Posterior cingulate gyrus (tissue), 11 donors: Measurements from ENCODE around the gene LYST.
A peak's percentile ranks its signal among the peaks of the same experiment; 100 is the strongest.
"Not testable (repeated sequence)": the region's sequence is repeated elsewhere in the genome, so short reads cannot be mapped to it uniquely, and the experiment has no call there.

Source experiments
- DNase-seq, 10 donors: peaks; one replicate each; pipeline versions ENCODE4 v3.0.0 to v3.0.0-alpha.2; 2020 to 2021; ENCODE audit warnings: mixed read lengths in 3 of 10
- intact Hi-C: fragments of 100-400 bp; cut with DNase I; formaldehyde crosslinking; loops from one replicate; pipeline ENCODE4 v1.15.1; 2023

LYST gene

DNA sequence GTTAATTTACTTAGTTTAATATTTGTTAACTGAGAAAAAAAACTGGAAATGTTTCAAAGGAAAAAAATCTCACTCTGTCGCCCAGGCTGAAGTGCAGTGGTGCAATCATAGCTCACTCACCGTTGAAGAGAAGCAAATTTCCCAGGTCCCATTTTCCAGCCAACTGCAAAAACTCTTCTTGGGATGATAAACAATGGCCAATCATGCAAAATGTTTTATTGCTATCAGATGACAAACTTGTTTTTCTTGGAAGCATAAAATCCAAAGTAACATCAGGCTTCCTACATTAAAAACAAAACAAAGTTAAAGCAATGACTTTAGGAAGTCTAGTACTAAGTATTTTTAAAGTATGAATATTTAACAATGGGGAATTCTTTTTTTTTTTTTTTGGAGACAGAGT is 84.9 kb downstream of the LYST start:
- no peak for DNase-seq
- intact Hi-C loops: loop anchor here (2.0 kb wide), 1 partner anchor 269 kb away; no protein-coding TSS in a partner anchor

DNA sequence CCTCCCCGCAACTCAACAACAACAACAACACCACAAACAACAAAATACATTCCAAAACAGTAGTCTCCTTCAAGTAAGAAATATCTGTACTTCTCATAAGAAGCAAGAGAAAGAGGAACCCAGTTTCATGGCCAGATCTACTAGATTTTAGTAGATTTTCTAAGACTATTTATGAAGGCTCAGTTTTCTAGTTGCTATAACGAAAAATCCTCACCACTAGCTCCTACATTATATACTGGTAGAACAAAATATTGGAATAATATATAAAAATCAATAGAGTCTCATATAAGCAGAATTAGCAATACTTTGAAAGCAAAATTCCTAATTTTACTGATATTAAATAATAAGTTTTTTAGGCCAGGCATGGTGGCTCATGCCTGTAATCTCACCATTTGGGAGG is 86.9 kb downstream of the LYST start:
- intact Hi-C loops: no loop called here
- DNase-seq: no peak

DNA sequence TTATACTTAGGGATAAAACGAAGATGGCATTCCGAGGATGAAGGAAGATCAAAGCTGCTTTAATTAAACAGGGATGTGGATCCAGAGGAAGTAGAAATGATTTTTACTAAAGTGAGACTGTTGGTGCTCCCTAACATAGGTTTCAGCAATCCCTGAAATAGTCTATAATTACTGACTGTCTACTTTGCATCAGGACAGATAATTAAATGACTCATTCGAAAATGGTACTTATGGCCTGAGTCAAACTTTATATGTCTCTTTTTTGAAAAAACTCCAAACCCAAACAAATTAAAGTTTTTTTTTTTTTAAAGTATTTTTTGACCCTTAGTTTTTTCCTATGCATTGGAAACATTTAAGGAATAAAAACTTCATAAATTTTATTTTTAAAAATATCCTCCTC is 90.3 kb downstream of the LYST start:
- DNase-seq: no peak
- intact Hi-C loops: no loop called here

DNA sequence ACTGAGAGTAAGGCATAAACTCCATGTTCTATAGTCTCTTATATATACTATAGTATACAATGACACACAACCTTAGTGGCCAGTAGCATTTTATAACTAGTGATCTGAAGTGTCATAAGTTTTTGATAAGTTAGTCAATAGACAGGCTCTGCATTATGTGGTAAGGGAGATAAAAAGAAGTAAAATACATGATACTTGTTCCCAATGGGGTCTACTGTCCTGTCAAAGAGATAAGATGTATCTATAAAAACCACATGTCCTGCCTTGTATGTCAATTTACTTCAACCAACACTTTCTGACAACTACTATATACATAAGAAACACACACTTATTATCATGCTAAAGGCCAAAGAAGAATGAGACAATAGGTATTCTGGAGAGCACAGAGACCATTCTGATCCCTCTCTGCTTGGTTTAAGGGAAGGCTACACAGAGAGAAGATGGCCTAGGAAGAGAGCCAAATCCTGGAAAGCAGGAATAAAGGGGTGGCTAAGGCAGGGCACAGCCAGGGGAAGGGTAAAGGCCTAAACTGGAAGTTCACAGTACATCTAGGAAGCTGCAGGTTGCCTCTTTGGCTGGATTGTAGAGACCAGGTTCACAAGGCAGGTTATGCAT is 91.4 kb downstream of the LYST start:
- DNase-seq: no peak
- intact Hi-C loops: no loop called here

DNA sequence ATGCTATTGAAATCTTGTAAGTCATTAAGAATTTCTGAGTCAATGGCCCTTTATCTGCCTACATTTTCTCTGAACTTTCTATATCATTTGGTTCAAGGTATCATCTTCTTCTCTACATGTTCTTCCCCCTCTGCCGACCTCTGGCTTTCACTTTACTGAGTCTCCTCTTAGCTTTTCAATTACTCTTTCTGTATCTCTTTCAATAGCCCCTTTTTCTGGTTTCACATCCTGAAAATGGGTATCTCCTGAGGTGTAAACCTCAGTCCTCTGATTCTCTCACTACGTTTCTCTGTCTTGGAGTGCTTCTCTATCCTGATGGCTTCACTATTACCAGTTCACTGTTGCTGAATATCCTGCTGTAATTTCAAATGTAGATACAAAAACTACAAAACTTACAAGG is 98.9 kb downstream of the LYST start:
- no peak for DNase-seq
- intact Hi-C loops: no loop called here

DNA sequence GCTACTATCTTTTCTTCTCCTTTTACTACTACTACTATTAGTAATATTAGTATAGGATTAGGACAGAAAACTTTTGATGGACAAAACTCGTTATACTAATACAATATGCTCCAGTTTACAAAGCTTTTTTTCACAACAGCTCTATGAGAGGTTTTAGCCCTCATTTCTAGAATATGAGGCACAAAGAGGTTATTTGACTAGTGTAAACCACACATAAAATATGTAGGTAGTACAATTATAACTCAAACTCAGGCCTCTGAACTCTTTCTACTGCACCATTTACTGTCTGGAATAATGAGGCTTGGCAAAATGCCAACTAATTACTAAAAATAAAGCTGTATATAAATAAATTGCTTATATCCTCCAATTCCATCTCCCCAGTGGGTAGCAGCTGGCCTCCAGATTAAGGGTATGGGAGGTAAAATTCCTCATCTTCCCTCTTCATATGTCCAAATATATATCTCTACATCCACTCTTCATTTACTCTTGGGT is 99.9 kb downstream of the LYST start:
- DNase-seq: no peak
- intact Hi-C loops: no loop called here

DNA sequence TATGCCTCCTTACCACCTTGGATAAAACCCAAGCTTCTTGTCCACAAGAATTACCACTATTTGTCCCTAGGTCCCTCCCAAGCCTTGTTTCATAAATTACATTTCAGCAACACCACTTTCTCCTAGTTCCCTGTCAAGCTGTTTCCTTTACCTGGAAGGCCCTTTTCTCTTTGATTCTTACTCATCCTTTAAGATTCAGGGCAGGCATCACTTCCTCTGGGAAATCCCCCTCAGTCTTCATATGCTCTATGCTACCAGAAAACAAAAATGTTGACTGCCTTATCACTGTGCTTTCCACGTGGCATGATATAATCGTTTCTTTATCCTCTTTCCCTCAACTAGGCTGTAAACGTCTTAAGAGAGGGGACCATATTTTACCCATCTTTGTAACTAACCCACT is 102.7 kb downstream of the LYST start:
- DNase-seq: no peak
- intact Hi-C loops: no loop called here

DNA sequence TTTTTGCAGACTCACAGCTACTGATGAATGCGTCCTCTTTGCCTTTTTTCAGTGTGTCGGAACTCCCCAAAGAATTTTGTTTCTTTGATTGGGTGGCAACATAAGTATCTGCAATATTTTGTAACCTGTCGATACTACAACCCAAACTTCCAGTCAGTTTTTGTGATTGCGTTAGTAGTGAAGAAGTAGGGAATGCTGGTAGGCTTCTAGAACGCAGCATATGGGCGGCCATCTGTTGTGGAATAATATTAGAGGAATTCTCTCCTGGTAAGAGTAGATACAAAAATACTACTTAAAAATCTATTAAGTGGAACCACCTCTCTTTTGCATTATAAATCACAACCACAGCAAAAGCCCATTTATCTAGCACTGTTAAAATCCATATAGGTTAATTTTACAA is 107.4 kb downstream of the LYST start:
- intact Hi-C loops: no loop called here
- no peak for DNase-seq

DNA sequence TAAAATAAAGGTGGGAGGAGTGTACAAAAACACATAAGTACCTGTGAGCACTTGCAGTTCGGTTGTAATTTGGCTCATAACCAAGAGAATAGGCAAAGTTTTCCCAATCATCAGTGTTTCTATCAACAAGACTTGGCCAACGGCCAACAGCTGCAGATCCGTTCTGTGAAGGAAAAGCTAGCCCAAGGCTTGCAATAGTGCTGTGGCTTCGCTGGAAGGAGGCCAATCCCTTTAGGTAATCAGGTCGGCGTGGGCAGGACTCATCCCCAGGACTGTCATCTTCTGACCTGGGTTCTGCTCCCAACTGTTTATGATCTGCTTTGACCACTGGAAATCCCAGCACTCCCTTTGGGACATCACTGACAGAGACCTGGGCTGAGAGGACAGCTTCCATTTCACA is 107.8 kb downstream of the LYST start:
- DNase-seq: peak in 1 of 10 donors; percentile 55
- intact Hi-C loops: no loop called here

DNA sequence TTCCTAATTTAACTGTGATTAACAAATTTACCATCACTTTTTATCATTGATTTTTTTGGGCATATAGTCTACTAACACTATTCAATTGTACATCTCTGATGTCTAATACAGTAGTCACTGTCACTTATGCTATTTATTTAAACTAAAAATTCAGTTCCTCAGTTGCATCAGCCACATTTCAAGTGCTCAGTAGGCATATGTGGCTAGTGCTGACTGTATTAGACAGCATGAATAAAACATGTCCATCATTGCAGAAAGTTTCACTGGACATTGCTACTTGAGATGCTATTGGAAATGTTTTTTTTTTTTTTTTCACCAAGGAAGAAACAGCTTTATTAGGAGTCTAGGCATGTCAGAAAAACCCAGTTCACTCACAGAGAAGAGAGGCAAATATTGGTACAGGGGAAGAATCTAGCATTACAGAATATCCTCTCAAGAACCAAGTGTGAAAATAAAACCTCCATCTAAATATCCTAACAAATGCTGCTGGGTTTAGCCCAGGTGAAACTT is 109.1 kb downstream of the LYST start:
- intact Hi-C loops: no loop called here
- DNase-seq: no peak

DNA sequence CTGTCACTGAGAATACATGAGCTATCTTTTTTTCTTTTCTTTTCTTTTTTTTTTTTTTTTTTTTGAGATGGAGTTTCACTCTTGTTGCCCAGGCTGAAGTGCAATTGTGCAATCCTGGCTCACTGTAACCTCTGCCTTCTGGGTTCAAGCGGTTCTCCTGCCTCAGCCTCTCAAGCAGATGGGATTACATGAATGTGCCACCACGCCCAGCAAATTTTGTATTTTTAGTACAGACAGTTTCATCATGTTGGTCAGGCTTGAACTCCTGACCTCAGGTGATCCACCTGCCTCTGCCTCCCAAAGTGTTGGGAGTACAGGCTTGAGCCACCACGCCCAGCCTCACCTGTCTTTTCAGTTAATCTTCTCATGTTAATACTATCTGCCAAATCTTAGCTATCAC is 112.5 kb downstream of the LYST start:
- intact Hi-C loops: not testable (repeated sequence)

DNA sequence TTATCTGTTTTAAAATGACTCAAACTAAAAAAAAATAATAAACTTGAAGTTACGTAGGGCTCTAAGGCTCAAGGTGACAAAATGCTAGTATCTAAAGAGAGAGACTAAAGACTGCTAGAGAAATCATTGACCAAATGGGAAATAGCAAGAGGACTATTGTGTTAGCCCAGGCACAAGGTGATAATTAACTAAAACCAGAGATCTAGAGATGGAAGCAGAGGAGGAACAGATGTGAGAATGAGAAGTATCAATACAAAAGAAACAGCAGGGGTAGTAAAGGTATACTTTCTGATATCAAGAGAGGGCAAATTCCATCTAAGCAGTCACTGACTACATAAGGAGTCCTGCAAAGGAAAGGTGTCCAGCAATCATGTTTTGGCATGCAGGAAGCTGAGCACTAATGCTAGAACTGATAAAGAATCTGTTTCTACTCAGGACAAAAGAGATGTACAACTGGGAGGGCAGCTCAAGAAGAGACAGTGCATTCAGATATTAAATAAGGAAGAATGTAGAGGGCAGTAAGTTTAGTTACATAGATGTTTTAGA is 116.9 kb downstream of the LYST start:
- intact Hi-C loops: no loop called here
- DNase-seq: no peak

More for the DNA sequence above, 112.5 kb downstream of the LYST start:
- DNase-seq: peak in 1 of 10 donors; percentile 10

DNA sequence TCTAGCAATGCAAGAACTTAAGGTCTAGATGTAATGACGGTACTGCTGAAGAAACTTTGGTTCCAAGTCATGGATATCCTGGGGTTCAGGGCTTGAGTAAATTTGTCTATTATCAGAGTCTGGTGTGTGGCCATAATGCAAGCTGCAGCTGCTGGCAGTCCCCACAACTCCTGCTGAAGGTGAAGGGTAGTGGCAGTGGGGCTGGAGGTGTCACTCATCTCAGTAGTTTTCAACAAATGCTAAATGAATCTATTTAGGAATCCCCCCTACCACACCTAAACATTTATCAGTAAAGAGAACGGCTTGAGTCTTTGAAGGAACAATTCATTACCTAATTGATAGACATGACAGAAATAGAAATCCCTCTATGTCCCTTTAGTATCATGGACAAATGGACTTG is 118.0 kb downstream of the LYST start:
- DNase-seq: no peak
- intact Hi-C loops: no loop called here

DNA sequence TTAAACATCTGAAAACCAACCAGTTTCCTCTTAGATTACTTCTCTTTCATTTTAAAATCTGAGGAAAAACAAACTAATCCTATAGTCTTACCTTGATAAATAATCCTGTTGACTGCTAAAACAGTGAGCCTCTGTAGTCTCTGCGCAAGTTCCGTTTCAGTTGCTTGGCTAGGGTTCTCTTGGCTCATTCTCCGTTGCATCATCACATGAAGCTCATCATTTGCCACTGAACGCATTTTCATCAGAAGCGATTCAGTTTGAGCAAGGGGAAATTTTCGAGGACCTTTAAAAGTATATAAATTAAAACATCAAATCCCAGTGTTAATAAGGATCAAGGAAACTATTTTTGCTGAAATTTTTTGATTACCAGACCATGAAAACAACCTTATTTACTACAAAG is 120.5 kb downstream of the LYST start:
- intact Hi-C loops: no loop called here

DNA sequence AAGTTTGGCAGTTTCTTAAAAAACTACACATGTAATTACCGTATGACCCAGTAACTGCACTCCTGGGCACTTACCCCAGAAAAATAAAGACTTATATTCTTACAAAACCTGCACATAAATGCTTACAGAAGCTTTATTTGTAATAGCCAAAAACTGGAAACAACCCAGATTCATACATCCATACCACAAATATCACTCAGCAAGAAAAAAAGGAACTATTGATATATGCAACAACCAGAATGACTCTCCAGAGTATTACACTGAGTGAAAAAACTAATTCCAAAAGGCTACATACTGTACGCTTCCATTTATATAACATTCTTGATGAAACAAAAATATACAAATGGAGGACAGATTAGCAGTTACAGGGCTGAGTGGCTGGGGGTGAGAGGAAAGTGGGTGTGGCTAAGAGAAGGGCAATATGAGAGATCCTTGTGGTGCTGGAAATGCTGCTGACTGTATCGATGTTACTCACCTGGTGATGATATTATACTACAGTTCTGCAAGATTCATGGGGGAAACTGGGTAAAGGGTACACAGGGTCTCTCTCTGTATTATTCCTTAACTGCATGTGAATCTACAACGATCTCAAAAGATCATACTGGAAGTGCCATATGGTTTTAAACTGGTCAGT is 121.1 kb downstream of the LYST start:
- intact Hi-C loops: no loop called here
- DNase-seq: no peak

More for the DNA sequence above, 120.5 kb downstream of the LYST start:
- DNase-seq: no peak

DNA sequence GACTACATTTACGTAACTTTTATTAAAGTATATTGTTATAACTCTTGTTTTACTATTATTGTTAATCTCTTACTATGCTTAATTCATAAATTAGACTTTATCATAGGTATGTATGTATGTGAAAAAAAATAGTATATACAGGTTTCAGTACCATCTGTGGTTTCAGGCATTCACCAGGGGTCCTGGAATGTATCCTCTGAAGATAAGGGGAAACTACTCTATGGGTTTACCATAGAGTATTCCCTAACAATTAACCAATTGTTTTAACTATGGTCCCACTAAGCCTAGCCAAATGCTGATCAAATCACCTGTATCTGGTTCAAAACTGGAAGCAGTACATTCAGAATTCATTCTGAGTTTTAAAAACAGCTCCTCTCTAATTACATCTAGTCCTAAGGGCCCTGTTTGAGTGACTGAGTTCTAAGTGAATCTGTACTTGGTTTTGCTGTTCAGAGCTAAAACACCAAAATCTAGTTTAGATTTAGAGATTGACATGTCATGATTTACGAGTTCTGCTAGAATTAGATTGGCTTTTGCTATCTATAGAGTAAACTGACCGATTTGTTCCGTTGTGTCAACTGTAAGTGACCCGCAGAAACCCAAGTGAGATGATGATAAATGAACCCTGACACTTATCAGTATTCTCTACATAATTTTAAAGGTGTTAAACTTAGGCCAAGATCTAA is 123.6 kb downstream of the LYST start:
- DNase-seq: no peak
- intact Hi-C loops: no loop called here

DNA sequence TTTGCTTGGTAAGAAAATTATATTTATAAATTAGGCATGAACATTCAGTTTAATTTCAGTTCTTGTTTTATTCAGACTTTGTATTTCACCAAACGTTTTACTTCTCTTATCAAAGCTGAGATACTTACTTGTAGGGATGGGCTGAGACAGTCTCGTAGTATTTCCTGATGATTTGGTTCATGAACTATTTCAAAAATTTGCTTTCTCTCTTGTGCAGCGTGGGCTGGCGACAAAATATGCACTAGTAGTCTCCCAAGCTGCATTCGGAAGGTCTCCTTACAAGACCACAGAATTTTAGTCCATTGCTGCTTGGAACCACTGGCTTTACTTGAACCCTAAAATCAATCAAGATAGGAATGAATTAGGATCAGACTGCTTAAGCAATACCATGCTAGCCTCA is 125.4 kb downstream of the LYST start:
- intact Hi-C loops: no loop called here
- DNase-seq: no peak

DNA sequence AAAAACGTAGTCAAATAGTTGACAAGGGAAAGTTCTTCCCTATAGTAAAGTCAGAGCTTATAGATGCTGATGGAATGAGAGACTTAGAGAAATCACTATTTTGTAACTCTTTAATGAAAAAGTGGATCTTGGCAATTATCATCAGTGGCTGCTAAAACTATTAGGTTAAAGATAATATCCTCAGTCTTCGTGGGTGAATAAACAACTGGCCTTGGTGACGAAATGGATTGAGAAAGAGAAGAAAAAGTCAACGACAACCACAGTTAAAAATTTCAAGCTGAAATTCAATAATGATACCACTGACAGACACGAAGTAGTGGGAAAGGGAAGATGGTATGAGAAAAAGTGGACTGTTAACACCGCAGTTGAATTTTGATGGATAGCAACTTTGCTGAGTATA is 127.1 kb downstream of the LYST start:
- DNase-seq: no peak
- intact Hi-C loops: no loop called here

DNA sequence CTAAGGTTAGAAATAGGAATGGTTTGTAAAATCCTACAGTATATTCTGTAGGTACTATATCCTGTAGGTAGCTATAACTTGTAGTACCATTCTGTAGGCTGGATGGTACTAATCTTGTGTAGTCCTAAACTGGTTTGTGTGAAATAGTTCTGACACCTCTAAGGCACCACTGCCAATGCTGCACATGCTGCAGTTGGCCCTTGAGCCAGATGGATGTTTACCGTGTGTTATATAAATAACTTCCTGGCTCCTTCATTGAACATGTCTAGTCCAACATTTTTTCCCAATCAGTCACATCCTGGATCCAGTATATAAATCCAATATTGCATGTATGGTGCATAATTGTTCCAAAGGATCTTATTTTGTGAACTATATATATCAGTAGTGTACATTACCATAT is 127.6 kb downstream of the LYST start:
- no peak for DNase-seq
- intact Hi-C loops: no loop called here

DNA sequence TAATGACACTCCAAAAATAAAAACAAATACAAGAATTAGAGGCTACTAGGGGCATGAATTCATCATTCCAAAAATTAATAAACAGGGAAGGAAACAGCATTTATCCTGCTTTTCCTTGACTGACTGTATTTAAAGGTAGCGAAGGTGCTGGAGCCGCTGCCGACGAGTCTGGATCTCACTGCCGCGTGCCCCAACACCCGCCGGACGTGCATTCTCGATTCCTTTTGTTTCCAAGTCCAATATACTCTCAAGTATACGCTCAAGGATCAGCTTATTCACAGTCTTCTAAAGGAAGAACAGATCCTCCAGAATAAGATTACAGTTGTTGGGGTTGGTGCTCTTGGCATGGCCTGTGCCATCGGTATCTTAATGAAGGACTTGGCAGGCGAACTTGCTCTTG is 129.0 kb downstream of the LYST start:
- intact Hi-C loops: no loop called here
- peak in 1 of 10 donors; percentile 56 for DNase-seq

DNA sequence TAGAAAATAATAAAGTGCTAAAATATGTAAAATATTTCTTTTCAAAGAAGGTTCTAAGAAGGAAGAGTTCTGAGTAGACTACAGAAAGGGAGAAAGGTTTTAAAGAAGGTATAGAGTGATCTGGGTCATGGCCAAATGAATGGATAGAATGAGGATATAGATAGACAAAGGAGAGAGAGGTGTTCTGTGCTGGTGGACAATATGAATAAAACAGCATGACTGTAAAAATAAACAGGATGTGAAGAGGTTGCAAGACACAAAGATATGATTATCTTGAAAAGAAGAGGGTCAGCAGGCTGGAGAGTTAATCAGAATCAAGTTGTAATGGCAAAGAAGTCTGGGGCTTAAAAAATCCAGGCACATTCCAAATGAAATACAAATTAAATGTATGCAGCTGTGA is 130.4 kb downstream of the LYST start:
- DNase-seq: no peak
- intact Hi-C loops: no loop called here
